HG03439 (cell line): Measurements from ENCODE around the gene RHOXF1.
"Not testable (repeated sequence)": the region's sequence is repeated elsewhere in the genome, so short reads cannot be mapped to it uniquely, and the experiment has no call there.

ENCODE experiments used
- ATAC-seq: cut with Tn5 transposase; IDR thresholded peaks from one replicate; pipeline ENCODE4 v1.9.1; 2021; ENCODE audit warnings: mild to moderate bottlenecking, moderate library complexity; ENCODE audit not compliant: unreplicated experiment

RHOXF1 gene

GRCh38 chrX:120087289-120088017 is 28.3 kb downstream of the RHOXF1 start:
- no peak for ATAC-seq

- ATAC-seq: not testable (repeated sequence)
Observed at GRCh38 chrX:120085553-120086185, 30.0 kb downstream of the RHOXF1 start.

DNA sequence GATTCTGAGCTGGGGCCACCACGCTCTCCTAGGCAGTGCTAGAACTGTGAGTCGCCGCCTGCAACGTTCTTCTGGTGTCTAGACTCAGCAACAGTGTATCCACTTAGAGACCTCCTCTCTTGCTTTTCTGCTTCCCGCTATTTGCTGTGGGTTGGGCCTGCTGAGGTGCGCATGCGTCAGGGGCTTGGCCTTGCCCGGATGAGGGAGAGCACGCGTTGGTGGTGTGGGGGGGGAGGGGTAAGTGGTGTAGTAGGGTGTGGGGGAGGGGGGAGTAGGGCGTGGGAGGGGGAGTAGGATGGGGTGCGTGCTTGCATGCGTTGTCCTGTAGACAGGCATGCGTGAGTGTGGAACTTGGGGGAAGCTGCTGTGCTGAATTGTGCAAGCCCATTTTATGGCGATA is 38.1 kb downstream of the RHOXF1 start, which contains the start of gene RHOXF2B:
RHOXF2B (minus strand) TSS at position 101 of the 400 bp plus-strand sequence. CDS start 138 bp downstream, outside the sequence.
- not testable (repeated sequence) for ATAC-seq

- ATAC-seq: not testable (repeated sequence)
Observed at GRCh38 chrX:120066169-120066568, 49.5 kb downstream of the RHOXF1 start.
